ENCODE data around the gene CHD9. TPM values are rescaled to one million over a fixed set of nuclear protein-coding genes. Genes with fewer than 3 reads are reported as not detected.

Gene CHD9
- polyA plus RNA-seq, 1 donor from 2014 or later = 72.3 TPM

DNA sequence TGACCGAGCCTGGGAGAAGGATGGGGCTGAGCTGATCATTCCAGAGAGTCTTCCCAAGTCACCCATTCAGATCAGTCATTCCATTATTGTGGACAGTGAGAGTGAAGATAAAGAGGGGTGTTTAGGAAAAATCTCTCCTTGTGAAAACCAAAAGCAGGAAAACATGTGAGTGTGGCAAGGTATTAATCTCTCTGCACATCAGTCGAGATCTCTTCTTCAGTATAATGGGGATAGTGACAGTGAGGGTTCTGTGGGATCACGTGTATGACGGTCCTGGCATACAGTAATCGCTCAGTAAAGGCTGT, 35.4 kb downstream of the CHD9 start:
- no peaks in the 10 kb centered on the region for H3K36me3 Mint-ChIP-seq
- H3K27ac Mint-ChIP-seq = peak overlapping the region; percentile 43 to 91 (median 91)
- peaks cover 4% of the 10 kb centered on the region for H3K27me3 Mint-ChIP-seq
- no peaks in the 10 kb centered on the region for H3K9me3 Mint-ChIP-seq
- peaks cover 36 to 50% (median 50%) of the 10 kb centered on the region in 3 donors for H3K4me1 Mint-ChIP-seq
- peak overlapping the region; percentile 5 to 97 (median 82) for H3K4me3 Mint-ChIP-seq

DNA sequence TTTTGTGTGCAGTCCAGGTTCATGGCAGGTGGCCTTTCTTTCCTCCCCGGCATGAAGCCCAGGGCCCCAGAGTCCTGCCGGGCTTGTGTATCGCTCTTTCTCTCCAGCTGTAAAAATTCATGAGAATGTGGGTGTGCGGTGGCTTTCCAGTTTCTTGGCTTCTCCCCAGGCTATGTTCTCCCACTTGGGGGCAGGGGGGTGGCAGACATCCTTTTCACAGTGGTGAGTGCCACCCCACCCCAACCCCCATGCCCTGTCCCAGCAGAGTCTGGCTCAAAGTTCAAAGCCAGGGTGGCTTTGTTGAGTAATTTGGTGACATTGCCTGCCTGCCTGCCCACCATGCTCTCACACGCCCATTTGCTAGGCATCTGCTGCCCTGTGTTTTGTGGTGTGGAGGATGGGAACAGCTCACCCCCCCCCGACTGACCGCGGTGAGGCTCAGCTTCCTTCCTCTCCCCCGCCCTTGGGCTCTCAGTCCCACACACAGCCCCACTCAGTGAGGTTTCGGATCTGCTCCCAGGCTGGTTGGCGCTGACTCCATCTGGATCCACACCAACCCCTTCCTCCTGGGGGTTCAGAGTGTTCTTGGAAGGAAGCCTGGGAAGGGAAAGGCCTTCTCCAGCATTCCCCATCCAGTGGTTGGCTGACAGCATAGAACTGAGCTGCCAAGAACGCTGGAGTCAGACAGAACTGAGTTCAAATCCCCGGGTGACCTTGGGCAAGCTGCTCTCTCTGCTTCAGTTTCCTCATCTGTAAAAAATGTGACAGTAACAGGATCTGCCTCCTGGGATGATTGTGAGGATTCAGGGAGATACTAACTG, 36.0 kb downstream of the CHD9 start:
- peaks cover 32 to 53% (median 50%) of the 10 kb centered on the region in 3 donors for H3K4me1 Mint-ChIP-seq
- no peaks in the 10 kb centered on the region for H3K9me3 Mint-ChIP-seq
- H3K27me3 Mint-ChIP-seq = peaks cover 4% of the 10 kb centered on the region
- H3K27ac Mint-ChIP-seq = peak overlapping the region; percentile 43 to 91 (median 91)
- H3K4me3 Mint-ChIP-seq = peak overlapping the region; percentile 5 to 97 (median 82)
- no peaks in the 10 kb centered on the region for H3K36me3 Mint-ChIP-seq

DNA sequence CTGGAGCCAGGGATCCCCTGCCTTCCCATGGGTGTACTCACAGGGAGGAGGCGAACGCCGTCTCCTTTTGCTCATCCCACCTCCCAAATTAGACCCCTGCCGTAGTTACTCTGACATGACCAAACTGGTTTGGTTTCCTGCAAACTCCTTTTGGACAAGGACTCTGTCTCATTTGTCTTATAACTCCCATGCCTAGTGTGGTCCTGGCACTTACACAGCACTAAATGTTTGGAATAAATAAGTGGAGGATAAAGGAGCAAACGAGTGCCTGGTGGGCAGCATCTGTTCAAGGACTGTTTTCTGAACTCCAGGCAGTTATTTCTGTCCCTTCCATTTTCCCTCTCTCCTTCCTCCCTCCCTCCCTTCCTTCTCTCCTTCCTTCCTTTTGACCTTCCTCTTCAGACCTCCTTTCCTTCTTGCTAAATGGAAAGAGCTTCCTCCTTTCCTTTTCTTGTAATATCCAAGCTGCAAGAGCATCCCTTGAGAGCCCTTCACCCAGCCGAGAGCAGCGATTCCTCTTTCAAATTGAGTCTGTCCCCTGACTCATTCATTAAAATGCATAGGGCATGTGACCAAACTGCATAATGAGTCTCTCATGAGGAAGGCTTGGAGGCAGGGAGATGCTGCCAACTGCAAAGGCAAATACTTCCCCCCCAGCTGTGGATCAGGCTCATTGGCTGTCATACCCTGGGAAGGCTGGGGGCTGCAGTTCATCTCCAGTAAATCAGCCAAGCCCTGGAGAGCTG, 36.8 kb downstream of the CHD9 start:
- Mint-ChIP-seq H3K4me3 (peak overlapping the region; percentile 31 to 97 (median 82)), H3K27me3 (peaks cover 4% of the 10 kb centered on the region), H3K9me3 (no peaks in the 10 kb centered on the region), H3K36me3 (no peaks in the 10 kb centered on the region), H3K4me1 (peaks cover 32 to 56% (median 52%) of the 10 kb centered on the region in 3 donors), H3K27ac (peak overlapping the region; percentile 43 to 91 (median 90))

- H3K4me1 Mint-ChIP-seq = peaks cover 32 to 61% (median 57%) of the 10 kb centered on the region in 3 donors
- peaks cover 4% of the 10 kb centered on the region for H3K27me3 Mint-ChIP-seq
- no peaks in the 10 kb centered on the region for H3K9me3 Mint-ChIP-seq
- peak overlapping the region in 2 of 4 donors; percentile 72 to 82 for H3K4me3 Mint-ChIP-seq
- H3K27ac Mint-ChIP-seq = peak overlapping the region; percentile 43 to 91 (median 89)
- H3K36me3 Mint-ChIP-seq = no peaks in the 10 kb centered on the region
These were observed 37.5 kb downstream of the CHD9 start for GRCh38 chr16:53092284-53092683.

- peak overlapping the region in 2 of 4 donors; percentile 81 to 82 for H3K4me3 Mint-ChIP-seq
- H3K9me3 Mint-ChIP-seq = no peaks in the 10 kb centered on the region
- peaks cover 32 to 65% (median 61%) of the 10 kb centered on the region in 3 donors for H3K4me1 Mint-ChIP-seq
- no peaks in the 10 kb centered on the region for H3K36me3 Mint-ChIP-seq
- peaks cover 4% of the 10 kb centered on the region for H3K27me3 Mint-ChIP-seq
- peak overlapping the region; percentile 92 to 96 (median 94) for H3K27ac Mint-ChIP-seq
These were observed 38.5 kb downstream of the CHD9 start for GRCh38 chr16:53093162-53093744.

GRCh38 chr16:53094013-53094630, 39.3 kb downstream of the CHD9 start:
- H3K4me1 Mint-ChIP-seq = peaks cover 41 to 71% (median 69%) of the 10 kb centered on the region in 3 donors
- peaks cover 1% of the 10 kb centered on the region for H3K36me3 Mint-ChIP-seq
- peak overlapping the region; percentile 92 to 96 (median 94) for H3K27ac Mint-ChIP-seq

GRCh38 chr16:53097190-53097589, 42.4 kb downstream of the CHD9 start:
- Mint-ChIP-seq H3K36me3 (peaks cover 2% of the 10 kb centered on the region), H3K4me3 (peak overlapping the region in 2 of 4 donors; percentile 0 to 81), H3K27me3 (no peaks in the 10 kb centered on the region), H3K27ac (peak overlapping the region; percentile 16 to 99 (median 84)), H3K4me1 (peaks cover 44 to 57% (median 57%) of the 10 kb centered on the region in 3 donors), H3K9me3 (no peaks in the 10 kb centered on the region)

More at GRCh38 chr16:53094013-53094630, 39.3 kb downstream of the CHD9 start:
- no peaks in the 10 kb centered on the region for H3K9me3 Mint-ChIP-seq
- peak overlapping the region in 3 of 4 donors; percentile 82 to 87 (median 87) for H3K4me3 Mint-ChIP-seq
- peaks cover 4% of the 10 kb centered on the region for H3K27me3 Mint-ChIP-seq

DNA sequence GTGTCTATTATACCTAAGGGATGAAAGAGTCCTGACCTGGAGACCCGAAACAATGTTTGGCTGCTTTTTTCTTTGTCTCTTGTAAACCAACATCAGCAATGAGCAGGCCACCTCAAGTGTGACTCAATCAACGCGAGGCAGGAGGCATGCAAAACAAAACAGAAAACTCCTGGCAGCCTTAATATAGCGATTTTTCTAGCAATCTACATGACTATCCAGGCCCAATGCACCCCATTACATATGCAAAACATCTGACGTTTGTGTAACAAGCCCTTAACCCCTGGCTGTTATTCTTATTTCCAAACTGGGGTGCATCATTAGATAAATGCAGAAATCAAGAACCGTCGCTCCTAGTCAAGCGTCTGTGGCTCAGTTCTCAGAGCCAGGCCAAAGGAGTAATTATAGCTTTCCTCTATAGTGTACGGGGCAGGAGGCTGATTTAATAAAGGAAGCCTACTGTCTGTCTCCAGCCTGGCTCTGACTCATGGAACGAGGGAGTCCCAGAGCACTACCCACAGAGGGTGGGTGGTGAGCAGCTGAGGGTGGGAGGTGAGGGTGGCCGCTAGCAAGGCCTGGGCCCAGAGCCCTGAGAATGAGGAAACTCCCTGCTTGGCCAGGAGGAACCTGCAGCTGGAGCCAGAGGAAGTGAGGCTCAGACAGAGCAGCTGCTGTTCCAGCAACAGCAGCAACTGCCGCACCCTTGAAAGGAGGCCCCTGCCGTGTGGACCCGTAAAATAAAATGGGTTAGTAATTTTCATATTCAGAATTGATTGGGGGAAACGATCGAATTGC, 43.9 kb downstream of the CHD9 start:
- Mint-ChIP-seq H3K4me3 (peak overlapping the region; percentile 84 to 93 (median 92)), H3K36me3 (peaks cover 2% of the 10 kb centered on the region), H3K4me1 (peaks cover 44 to 49% (median 48%) of the 10 kb centered on the region in 3 donors), H3K27me3 (no peaks in the 10 kb centered on the region), H3K27ac (peak overlapping the region; percentile 96 to 99 (median 96)), H3K9me3 (no peaks in the 10 kb centered on the region)

DNA sequence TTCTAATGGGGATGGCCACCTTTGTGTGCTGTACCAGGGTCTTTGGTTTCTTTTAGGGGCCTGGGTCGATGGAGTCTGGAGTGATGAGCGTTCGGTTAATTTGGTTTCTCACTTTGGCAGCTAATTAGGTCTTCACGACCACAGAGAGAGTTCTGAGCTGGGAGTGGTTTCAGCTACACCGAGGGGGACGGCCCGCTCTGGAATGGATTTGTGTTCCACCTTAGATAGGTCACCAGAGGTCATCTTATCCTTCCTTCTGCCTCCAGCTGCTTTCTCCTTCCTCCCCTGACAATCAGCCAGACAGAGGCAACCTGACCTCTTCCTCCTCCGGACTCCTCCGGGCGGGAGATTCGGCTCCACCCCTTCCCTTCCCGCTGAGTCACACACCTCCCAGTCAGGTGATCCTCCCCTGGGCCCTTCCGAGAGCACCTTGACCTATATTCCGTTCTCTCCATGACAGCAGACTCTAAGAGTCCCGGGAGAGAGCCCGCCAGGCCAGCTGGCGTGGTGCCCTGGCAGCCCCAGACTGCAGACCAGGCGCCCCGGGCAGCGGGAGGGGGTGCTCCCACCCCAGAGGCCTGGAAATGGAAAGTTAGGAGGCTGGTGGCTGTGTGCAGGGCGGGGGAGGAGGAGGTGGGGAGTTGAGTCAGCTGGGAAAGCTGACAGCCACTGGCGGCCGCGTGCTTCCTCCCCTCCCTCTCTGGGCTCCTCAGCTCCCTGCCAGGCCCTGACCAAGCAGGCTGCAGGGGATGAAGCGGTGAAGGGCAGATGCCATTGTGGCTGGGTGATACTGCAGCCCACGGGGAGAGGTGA, 44.7 kb downstream of the CHD9 start:
- Mint-ChIP-seq H3K4me1 (peaks cover 40 to 42% (median 41%) of the 10 kb centered on the region in 3 donors), H3K36me3 (peaks cover 2% of the 10 kb centered on the region), H3K9me3 (no peaks in the 10 kb centered on the region), H3K27me3 (no peaks in the 10 kb centered on the region), H3K27ac (peak overlapping the region; percentile 96 to 99 (median 96)), H3K4me3 (peak overlapping the region; percentile 84 to 93 (median 92))

GRCh38 chr16:53100131-53100748, 45.4 kb downstream of the CHD9 start:
- H3K27ac Mint-ChIP-seq = peak overlapping the region; percentile 96 to 99 (median 96)
- peak overlapping the region; percentile 84 to 93 (median 92) for H3K4me3 Mint-ChIP-seq
- H3K9me3 Mint-ChIP-seq = no peaks in the 10 kb centered on the region
- H3K27me3 Mint-ChIP-seq = no peaks in the 10 kb centered on the region
- peaks cover 37 to 41% (median 38%) of the 10 kb centered on the region in 3 donors for H3K4me1 Mint-ChIP-seq
- peaks cover 2% of the 10 kb centered on the region for H3K36me3 Mint-ChIP-seq

DNA sequence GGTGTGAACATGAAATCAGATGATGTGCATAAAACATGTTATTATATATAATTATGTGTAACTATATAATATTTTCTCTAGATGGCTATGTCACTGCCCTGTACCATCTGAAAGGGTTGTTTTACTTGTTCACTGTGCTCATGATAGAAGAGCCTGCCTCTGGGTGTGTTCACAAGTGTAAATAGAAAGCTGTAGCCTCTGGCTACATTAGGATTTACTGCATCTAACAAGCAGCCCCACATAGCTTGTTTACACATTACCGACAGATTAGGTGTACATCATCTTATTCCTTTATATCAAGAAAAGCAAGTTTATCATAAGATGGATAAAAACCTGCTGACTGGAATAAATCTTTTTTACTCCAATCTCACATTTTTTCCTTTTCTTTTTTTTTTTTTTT, 46.1 kb downstream of the CHD9 start:
- Mint-ChIP-seq H3K9me3 (no peaks in the 10 kb centered on the region), H3K27me3 (no peaks in the 10 kb centered on the region), H3K4me3 (peak overlapping the region in 3 of 4 donors; percentile 84 to 93 (median 91)), H3K4me1 (peaks cover 35 to 41% (median 38%) of the 10 kb centered on the region in 3 donors), H3K36me3 (peaks cover 2% of the 10 kb centered on the region), H3K27ac (peak overlapping the region; percentile 96 to 99 (median 96))

- Mint-ChIP-seq H3K27me3 (no peaks in the 10 kb centered on the region), H3K4me3 (no peak overlapping the region), H3K9me3 (no peaks in the 10 kb centered on the region), H3K36me3 (peaks cover 2% of the 10 kb centered on the region), H3K4me1 (peaks cover 22 to 42% (median 24%) of the 10 kb centered on the region in 3 donors), H3K27ac (no peak overlapping the region)
These were observed 49.0 kb downstream of the CHD9 start for GRCh38 chr16:53103811-53104210.

DNA sequence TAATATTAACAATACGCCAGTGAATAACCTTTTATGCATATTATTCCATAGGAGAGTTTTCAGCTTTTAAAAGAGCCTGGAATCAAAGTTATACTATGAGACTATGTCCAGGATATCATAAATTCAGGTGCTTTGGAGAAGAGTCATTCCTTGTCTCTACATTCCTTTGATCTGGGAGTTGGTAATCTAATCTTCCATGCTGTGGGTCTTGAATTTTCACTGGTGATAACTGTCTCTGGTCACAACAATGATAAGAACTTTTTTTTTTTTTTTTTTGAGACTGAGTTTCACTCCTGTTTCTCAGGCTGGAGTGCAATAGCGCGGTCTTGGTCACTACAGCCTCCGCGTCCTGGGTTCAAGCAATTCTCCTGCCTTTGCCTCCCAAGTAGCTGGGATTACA, 50.8 kb downstream of the CHD9 start:
- Mint-ChIP-seq H3K4me3 (no peak overlapping the region), H3K9me3 (no peaks in the 10 kb centered on the region), H3K27ac (no peak overlapping the region), H3K4me1 (peaks cover 13 to 28% (median 13%) of the 10 kb centered on the region in 3 donors), H3K36me3 (peaks cover 4% of the 10 kb centered on the region), H3K27me3 (no peaks in the 10 kb centered on the region)
